IMR-90 (cell line): ENCODE measurements around the gene ERBB4.

Experiments used
- POLR2A ChIP-seq: IDR thresholded peaks from 2 replicates; pipeline ENCODE4 v1.6.1; 2012; ENCODE audit warnings: mild to moderate bottlenecking, low read depth, low read length
- RFX5 ChIP-seq: IDR thresholded peaks from 2 replicates; pipeline ENCODE4 v1.8.0; 2012; ENCODE audit warnings: low read depth, mild to moderate bottlenecking, low read length, moderate library complexity
- SMC3 ChIP-seq: fragments of 150-350 bp; IDR thresholded peaks from 2 replicates; pipeline ENCODE4 v1.6.1; 2016; ENCODE audit warnings: low read depth, mild to moderate bottlenecking, antibody characterized with exemption, low read length, moderate library complexity

GRCh38 chr2:211673133-211673905 is 865.3 kb downstream of the ERBB4 start:
- no peak for TF ChIP-seq RFX5
- TF ChIP-seq SMC3: no peak
- no peak for TF ChIP-seq POLR2A
